Nephron progenitor cell (in vitro differentiated cells): ENCODE measurements around the gene PHRF1.

Experiments used
- DNase-seq: peaks from one replicate; pipeline ENCODE4 v3.0.0; 2021
- H3K27ac Mint-ChIP-seq: 2 replicates; pipeline ENCODE4 v1.8.0; 2021; ENCODE audit warnings: mild to moderate bottlenecking, moderate library complexity, mixed read lengths
- H3K27me3 Mint-ChIP-seq: 2 replicates; pipeline ENCODE4 v1.8.0; 2021; ENCODE audit warnings: mild to moderate bottlenecking, low read depth, mixed read lengths; ENCODE audit not compliant: poor library complexity
- H3K36me3 Mint-ChIP-seq: 2 replicates; pipeline ENCODE4 v1.8.0; 2021; ENCODE audit warnings: low read depth, mixed read lengths
- H3K4me1 Mint-ChIP-seq: 2 replicates; pipeline ENCODE4 v1.8.0; 2021; ENCODE audit warnings: mixed read lengths
- H3K4me3 Mint-ChIP-seq: 2 replicates; pipeline ENCODE4 v1.8.0; 2021; ENCODE audit warnings: mild to moderate bottlenecking, moderate library complexity, mixed read lengths
- H3K9me3 Mint-ChIP-seq: 2 replicates; pipeline ENCODE4 v1.8.0; 2021; ENCODE audit warnings: mild to moderate bottlenecking, moderate library complexity, mixed read lengths
- TF ChIP-seq, protein P1 (sequence below): fragments of 200-600 bp; sonication (generic); IDR thresholded peaks from 2 replicates; pipeline ENCODE4 v1.5.0; 2021; ENCODE audit warnings: antibody characterized with exemption

The PHRF1 gene

DNA sequence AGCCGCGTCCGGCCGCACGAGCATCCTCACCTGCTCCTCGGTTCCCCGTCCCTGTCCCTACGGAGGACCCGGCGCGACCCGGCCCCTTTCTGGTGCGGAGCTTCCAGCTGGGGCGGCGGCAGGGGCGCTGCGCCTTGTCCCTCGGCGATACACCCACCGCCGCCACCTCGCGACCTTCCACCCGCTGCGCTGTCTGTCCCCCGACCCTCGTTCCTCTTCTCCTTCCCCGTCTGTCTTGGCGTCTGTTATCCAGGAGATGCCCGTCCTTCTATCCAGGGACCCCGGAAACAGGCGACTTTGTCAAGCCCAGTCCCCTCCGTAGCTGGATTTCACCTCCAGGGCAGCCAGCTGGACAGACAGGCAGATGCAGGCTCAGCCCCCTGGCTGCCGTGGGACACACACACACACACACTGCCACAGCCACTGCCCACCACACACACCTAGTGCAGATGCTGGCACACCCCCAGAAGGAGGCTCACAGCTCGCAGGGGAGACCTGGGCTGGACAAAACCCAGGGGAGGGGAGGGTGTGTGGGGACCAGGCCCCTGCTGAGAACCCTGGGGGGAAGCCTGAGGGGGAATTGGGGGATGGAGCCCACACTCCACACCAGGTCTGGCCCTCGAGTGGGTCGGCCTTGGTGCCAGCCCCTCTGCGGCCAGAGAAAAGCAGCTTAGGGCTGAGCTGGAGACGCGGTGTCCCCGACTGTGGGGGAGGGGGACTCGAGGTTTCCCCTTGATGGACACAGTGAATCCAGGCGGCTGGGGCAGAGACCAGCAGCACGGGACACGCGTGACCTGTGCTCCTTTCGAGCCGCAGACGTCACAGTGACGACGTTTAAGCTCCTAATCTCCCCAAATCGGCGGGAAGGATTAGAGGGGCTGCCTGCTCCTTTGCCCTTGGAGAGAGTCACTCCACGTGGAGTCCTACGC lies 61.6 kb downstream of the PHRF1 start:
- DNase-seq, result no peak
- peaks cover 29% of the 10 kb centered on the region for H3K4me1 Mint-ChIP-seq
- peak overlapping the region; percentile 83 for H3K4me3 Mint-ChIP-seq
- TF ChIP-seq, protein P1, sequence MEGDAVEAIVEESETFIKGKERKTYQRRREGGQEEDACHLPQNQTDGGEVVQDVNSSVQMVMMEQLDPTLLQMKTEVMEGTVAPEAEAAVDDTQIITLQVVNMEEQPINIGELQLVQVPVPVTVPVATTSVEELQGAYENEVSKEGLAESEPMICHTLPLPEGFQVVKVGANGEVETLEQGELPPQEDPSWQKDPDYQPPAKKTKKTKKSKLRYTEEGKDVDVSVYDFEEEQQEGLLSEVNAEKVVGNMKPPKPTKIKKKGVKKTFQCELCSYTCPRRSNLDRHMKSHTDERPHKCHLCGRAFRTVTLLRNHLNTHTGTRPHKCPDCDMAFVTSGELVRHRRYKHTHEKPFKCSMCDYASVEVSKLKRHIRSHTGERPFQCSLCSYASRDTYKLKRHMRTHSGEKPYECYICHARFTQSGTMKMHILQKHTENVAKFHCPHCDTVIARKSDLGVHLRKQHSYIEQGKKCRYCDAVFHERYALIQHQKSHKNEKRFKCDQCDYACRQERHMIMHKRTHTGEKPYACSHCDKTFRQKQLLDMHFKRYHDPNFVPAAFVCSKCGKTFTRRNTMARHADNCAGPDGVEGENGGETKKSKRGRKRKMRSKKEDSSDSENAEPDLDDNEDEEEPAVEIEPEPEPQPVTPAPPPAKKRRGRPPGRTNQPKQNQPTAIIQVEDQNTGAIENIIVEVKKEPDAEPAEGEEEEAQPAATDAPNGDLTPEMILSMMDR, result no peak
- peaks cover 12% of the 10 kb centered on the region for H3K36me3 Mint-ChIP-seq
- peaks cover 66% of the 10 kb centered on the region for H3K27me3 Mint-ChIP-seq
- H3K9me3 Mint-ChIP-seq, result no peaks in the 10 kb centered on the region
- H3K27ac Mint-ChIP-seq, result no peak overlapping the region

DNA sequence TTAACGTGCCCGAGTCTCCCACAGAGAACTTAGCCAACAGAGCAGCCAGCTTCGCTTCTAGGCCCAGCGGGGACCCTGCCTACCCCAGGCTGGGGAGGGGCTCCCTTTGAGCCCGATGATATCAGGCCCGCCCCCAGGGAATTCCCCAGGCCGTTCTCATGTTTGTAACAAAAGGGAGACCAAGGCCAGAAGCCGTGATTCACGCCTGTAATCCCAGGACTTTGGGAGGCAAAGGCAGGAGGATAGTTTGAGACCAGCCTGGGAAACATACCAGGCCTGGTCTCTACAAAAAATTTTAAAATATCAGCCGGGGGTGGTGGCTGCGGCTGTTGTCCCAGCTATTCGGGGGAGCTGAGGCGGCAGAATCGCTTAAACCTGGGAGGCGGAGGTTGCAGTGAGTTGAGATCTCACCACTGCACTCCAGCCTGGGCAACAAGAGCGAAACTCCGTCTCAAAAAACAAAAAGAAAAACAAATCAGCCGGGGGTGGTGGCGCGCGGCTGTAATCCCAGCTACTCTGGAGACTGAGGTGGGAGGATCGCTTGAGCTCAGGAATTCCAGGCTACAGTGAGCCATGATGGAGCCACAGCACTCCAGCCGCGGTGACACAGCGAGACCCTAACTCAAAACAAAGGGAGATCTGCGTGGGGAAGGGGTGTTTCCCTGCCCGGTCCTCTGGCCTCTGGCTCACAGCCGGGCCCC lies 62.5 kb downstream of the PHRF1 start:
- Mint-ChIP-seq H3K27ac (no peak overlapping the region), H3K4me1 (peaks cover 29% of the 10 kb centered on the region)

DNA sequence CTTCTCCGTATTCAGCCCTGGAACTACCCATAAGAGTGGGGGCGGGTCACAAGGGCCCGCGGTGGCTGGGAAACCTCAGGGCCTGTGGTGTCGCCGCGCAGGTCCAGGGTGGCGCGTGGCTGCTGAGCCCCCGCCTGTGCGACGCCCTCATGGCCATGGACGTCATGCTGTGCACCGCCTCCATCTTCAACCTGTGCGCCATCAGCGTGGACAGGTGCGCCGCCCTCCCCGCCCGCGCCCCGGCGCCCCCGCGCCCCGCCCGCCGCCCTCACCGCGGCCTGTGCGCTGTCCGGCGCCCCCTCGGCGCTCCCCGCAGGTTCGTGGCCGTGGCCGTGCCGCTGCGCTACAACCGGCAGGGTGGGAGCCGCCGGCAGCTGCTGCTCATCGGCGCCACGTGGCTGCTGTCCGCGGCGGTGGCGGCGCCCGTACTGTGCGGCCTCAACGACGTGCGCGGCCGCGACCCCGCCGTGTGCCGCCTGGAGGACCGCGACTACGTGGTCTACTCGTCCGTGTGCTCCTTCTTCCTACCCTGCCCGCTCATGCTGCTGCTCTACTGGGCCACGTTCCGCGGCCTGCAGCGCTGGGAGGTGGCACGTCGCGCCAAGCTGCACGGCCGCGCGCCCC lies 63.2 kb downstream of the PHRF1 start:
- Mint-ChIP-seq H3K4me3 (peak overlapping the region; percentile 77), H3K27me3 (peaks cover 57% of the 10 kb centered on the region), H3K4me1 (peaks cover 29% of the 10 kb centered on the region), H3K36me3 (peaks cover 8% of the 10 kb centered on the region), H3K9me3 (no peaks in the 10 kb centered on the region), H3K27ac (no peak overlapping the region)
- peak; percentile 42 for DNase-seq
- TF ChIP-seq, protein P1, result no peak

More for the DNA sequence above, 62.5 kb downstream of the PHRF1 start:
- H3K27me3 Mint-ChIP-seq, result peaks cover 64% of the 10 kb centered on the region
- H3K9me3 Mint-ChIP-seq, result no peaks in the 10 kb centered on the region
- H3K36me3 Mint-ChIP-seq, result peaks cover 9% of the 10 kb centered on the region
- peak overlapping the region; percentile 77 for H3K4me3 Mint-ChIP-seq
- TF ChIP-seq, protein P1, result no peak
- DNase-seq, result peak; percentile 47

DNA sequence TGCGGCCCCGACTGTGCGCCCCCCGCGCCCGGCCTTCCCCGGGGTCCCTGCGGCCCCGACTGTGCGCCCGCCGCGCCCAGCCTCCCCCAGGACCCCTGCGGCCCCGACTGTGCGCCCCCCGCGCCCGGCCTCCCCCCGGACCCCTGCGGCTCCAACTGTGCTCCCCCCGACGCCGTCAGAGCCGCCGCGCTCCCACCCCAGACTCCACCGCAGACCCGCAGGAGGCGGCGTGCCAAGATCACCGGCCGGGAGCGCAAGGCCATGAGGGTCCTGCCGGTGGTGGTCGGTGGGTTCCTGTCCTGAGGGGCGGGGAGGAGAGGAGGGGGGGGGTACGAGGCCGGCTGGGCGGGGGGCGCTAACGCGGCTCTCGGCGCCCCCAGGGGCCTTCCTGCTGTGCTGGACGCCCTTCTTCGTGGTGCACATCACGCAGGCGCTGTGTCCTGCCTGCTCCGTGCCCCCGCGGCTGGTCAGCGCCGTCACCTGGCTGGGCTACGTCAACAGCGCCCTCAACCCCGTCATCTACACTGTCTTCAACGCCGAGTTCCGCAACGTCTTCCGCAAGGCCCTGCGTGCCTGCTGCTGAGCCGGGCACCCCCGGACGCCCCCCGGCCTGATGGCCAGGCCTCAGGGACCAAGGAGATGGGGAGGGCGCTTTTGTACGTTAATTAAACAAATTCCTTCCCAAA lies 63.9 kb downstream of the PHRF1 start:
- no peaks in the 10 kb centered on the region for H3K9me3 Mint-ChIP-seq

DNA sequence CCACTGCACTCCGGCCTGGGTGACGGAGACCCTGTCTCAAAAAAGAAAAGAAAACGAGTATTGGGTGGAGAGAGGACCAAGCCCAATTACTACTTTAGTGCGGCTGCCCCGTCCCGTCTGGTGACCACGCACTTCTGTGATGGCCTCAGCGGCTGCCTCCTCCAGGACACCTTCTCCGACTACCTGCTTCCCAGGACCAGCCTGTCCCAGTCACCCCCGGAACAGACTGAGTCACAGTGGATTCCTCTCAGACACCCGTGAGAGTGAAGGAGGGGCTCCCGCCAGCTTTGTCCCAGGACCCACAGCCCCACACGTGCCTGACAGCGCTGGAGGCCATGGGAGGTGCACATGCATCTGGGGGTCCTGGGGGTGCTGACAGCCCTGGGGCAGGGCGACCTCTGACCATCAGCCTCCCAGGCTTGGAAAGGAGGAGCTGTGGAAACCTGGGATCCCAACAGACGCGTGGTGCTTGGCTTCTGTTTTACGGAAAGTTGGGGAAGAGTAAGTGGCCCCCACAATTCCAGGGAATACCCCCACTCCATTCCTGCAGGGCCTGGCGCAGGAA lies 65.6 kb downstream of the PHRF1 start:
- Mint-ChIP-seq H3K36me3 (no peaks in the 10 kb centered on the region), H3K27me3 (peaks cover 34% of the 10 kb centered on the region), H3K4me1 (peaks cover 19% of the 10 kb centered on the region), H3K27ac (no peak overlapping the region), H3K4me3 (no peak overlapping the region), H3K9me3 (no peaks in the 10 kb centered on the region)
- TF ChIP-seq, protein P1, result no peak
- DNase-seq, result no peak

More for the DNA sequence above, 63.9 kb downstream of the PHRF1 start:
- TF ChIP-seq, protein P1, result no peak
- Mint-ChIP-seq H3K27ac (no peak overlapping the region), H3K36me3 (peaks cover 3% of the 10 kb centered on the region), H3K4me3 (peak overlapping the region; percentile 61), H3K4me1 (peaks cover 29% of the 10 kb centered on the region), H3K27me3 (peaks cover 50% of the 10 kb centered on the region)
- no peak for DNase-seq
